ENCODE results near the gene FOXF1.

DNA sequence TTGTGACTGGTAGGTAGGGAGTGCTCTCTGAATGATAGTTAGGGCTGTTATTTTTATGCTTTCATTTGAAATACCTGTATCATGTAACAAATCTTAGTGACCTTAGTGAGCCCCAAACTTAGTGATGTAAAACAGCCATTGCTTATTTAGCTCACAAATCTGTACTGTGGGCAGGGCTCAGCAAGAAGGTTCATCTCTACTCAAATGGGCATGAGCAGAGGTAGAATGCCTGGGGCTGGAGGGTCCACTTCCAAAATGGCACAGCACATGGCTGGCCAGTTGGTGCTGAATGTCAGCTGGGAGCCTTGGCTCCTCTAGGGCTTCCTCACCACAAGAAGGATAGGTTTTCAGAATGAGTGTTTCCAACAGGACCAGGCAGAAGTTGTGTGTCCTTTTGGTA, 49.3 kb upstream of the FOXF1 start:
- TF ChIP-seq, protein P1, sequence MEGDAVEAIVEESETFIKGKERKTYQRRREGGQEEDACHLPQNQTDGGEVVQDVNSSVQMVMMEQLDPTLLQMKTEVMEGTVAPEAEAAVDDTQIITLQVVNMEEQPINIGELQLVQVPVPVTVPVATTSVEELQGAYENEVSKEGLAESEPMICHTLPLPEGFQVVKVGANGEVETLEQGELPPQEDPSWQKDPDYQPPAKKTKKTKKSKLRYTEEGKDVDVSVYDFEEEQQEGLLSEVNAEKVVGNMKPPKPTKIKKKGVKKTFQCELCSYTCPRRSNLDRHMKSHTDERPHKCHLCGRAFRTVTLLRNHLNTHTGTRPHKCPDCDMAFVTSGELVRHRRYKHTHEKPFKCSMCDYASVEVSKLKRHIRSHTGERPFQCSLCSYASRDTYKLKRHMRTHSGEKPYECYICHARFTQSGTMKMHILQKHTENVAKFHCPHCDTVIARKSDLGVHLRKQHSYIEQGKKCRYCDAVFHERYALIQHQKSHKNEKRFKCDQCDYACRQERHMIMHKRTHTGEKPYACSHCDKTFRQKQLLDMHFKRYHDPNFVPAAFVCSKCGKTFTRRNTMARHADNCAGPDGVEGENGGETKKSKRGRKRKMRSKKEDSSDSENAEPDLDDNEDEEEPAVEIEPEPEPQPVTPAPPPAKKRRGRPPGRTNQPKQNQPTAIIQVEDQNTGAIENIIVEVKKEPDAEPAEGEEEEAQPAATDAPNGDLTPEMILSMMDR (IDR thresholded peaks at IDR 0.05): no peak
- no peak for TF ChIP-seq ZFX (IDR thresholded peaks at IDR 0.05; ENCODE audit: borderline replicate concordance)

Data from 22Rv1 (cell line).